Left lobe of liver (tissue), 2 donors: ENCODE measurements around the gene CD4. TPM values are rescaled to one million over a fixed set of nuclear protein-coding genes. Genes with fewer than 3 reads are reported as not detected.

Experiments used
- ATAC-seq: fragments of 200-7000 bp; cut with Tn5 transposase; one replicate; pipeline ENCODE4 v1.9.1; 2020; ENCODE audit warnings: mild to moderate bottlenecking, moderate library complexity
- DNase-seq: peaks from one replicate; pipeline ENCODE4 v3.0.0-alpha.2; 2020; ENCODE audit warnings: low spot score
- total RNA-seq: library from RNA; stranded (reverse); gene quantifications from one replicate; pipeline ENCODE4 v1.2.1, GENCODE V29; 2021
- donor health status: DM: no; HTN: no; CAD: no; lungs with moderate emphysema.
- donor health status: DM: no; HTN: yes; CAD: no.

The CD4 gene
- total RNA-seq, 1 donor from 2014 or later, result 22.7 TPM

GRCh38 chr12:6765048-6765633, 24.2 kb upstream of the CD4 start:
- no peak for DNase-seq

GRCh38 chr12:6765634-6766581, 23.4 kb upstream of the CD4 start, which contains the start of gene PTMS:
PTMS (plus strand) TSS chr12:6766363; CDS start chr12:6766706, 343 bp downstream.
- peak; percentile 64 for ATAC-seq
- peak; percentile 94 for DNase-seq

More at GRCh38 chr12:6765048-6765633, 24.2 kb upstream of the CD4 start:
- ATAC-seq, result no peak

GRCh38 chr12:6766651-6767349, 22.5 kb upstream of the CD4 start:
- ATAC-seq (peak; percentile 42), DNase-seq (peak; percentile 80)

DNA sequence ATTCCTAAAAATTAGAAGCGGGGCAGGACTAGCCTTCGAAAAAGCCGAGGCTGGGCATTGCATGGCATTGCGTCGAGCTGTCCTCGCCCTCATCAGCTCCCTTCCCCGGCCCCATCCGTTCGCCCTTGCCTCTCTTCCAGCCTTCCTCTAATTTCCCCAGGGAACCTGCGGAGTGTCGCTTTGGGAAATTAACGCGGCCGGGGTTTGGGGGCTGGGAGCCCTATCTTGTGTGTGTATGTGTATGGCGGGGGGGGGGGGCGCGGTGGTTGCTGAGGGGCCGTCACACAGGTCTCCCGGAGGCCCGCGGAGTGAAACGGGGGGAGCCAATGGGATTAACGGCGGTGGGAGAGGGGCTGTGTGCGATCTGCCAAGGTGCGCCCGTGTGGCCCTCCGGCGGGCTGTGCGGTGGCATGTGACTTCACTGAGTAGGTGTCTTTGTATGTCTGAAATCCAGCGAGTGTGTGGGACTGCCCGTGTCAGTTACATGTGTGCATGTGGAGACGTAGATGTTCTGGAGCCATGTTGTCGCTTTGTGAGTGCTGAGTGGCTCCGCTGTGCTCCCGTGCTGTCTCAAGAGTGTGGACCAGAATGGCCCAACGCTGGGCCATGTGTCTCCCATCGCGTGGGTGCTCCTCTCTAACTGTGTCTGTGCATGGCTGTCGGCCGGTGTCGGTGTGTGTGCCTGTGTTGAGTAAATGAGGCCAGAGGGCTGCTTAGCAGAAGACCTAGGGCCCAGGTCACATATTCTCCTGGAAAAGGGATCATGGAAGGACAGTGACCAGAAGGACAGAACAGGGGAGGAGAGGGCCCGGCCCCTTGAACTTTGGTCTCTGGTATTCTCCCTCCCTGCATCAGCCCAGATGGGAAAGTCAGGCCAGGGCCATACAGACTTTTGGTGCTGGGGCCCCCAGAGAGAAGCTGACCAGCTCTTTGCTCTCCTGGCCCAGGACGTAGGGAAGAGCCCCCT, 21.7 kb upstream of the CD4 start:
- DNase-seq (peak; percentile 88), ATAC-seq (peak; percentile 45)

DNA sequence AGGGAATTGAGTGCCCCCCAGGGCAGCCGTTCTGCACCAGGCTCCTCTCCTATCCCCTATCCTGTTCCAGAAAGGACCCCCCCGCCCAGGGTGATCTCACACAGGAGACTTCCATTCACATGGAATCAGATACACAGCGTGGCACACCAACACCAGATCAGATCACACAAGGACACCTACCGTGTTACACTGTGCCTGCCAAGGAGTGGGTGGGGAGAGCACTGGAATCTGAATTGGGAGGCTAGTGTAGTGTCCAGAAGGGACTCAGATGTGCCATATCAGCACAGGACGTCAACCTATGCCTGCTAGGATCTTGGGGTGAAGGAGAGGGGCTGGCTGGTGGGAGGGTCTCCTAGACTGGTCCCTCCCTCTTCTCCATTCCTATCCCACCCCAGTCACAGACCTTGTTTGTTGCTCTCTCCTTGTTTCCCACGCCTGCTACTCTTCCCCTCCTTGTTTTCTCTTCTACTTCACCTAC, 20.9 kb upstream of the CD4 start:
- ATAC-seq (peak; percentile 4), DNase-seq (no peak)

- DNase-seq (no peak), ATAC-seq (no peak)
These were observed 20.3 kb upstream of the CD4 start for GRCh38 chr12:6768990-6769389.

GRCh38 chr12:6769666-6770065, 19.7 kb upstream of the CD4 start:
- DNase-seq, result no peak
- no peak for ATAC-seq

DNA sequence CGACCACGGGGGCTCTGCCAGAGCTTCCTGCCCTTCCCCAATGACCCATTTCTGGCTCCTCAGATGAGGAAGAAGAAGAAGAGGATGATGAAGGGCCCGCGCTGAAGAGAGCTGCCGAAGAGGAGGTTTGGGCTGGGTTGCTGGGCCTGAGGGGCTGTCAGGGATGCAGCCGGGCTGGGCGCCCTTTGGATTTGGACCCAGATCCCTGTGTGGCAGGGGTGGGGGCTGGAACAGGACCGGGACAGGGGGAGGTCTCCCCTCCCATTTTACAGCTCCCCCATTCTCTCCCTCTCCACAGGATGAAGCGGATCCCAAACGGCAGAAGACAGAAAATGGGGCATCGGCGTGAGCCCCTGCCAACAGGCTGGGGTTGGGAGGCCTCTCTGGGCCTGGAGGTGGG, 19.2 kb upstream of the CD4 start:
- DNase-seq, result no peak
- ATAC-seq, result no peak

DNA sequence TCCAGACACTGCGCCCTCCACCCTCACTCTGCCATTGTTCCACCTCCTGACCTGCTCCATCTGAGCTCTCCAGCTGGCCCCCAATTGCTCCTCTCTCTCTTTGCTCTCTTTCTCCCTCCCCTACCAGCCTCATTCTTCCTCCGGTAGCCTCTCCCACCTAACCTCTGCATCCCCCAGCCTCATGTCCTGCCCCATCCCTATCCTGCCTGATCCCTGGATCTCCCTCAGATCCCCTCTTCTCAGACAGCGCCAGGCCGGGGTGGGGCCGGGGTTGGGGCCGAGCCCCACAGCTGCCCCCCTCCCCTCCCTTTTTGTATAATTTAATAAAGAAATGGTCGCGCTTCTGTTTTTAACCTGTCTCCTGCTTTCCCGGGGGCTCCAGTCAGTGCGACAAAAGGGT, 18.7 kb upstream of the CD4 start:
- ATAC-seq (no peak), DNase-seq (no peak)

- DNase-seq (no peak), ATAC-seq (no peak)
These were observed 18.2 kb upstream of the CD4 start for GRCh38 chr12:6771091-6771495.

GRCh38 chr12:6771509-6772330, 17.6 kb upstream of the CD4 start:
- no peak for DNase-seq
- no peak for ATAC-seq

DNA sequence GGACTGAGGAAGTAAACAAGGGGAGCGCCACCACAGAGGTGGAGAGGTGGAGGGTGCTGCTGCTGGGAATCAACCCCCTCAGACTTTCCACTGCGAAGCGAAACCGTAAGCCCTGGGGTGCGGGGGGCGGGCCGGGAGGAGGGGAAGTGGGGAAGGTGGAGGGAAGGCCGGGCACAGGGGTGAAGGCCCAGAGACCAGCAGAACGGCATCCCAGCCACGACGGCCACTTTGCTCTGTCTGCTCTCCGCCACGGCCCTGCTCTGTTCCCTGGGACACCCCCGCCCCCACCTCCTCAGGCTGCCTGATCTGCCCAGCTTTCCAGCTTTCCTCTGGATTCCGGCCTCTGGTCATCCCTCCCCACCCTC, 17.0 kb upstream of the CD4 start, which contains the start of gene LAG3:
Gene LAG3 (plus strand): TSS at position 190 of the 365 bp plus-strand sequence. CDS start 333 bp downstream, outside the sequence.
- DNase-seq (no peak), ATAC-seq (peak; percentile 12)

- DNase-seq (no peak), ATAC-seq (no peak)
These were observed 16.4 kb upstream of the CD4 start for GRCh38 chr12:6772726-6773589.

DNA sequence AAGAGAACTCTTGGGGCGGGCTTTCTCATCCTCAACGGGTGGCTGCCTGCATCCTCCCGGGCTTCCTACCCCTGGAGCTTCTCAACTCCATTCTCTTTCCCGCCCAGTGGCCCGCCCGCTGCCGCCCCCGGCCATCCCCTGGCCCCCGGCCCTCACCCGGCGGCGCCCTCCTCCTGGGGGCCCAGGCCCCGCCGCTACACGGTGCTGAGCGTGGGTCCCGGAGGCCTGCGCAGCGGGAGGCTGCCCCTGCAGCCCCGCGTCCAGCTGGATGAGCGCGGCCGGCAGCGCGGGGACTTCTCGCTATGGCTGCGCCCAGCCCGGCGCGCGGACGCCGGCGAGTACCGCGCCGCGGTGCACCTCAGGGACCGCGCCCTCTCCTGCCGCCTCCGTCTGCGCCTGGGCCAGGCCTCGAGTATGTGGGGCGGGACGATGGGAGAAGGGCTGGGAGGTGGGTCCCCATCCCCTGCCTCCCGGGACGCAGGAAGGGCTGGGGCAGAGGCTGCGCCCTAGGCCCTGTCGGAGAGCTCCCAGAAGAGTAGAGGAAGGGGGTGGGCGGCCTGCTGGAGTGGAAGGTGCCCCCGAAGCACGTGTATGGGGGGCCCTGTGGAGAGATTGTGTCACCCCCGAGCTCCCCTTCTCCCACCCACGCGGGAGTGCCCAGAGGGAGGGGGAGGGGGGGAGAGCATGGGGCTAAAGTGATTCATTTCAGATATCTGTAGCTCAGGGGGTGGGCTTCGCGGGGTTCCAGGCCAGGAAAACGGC, 15.6 kb upstream of the CD4 start:
- ATAC-seq (no peak), DNase-seq (no peak)

DNA sequence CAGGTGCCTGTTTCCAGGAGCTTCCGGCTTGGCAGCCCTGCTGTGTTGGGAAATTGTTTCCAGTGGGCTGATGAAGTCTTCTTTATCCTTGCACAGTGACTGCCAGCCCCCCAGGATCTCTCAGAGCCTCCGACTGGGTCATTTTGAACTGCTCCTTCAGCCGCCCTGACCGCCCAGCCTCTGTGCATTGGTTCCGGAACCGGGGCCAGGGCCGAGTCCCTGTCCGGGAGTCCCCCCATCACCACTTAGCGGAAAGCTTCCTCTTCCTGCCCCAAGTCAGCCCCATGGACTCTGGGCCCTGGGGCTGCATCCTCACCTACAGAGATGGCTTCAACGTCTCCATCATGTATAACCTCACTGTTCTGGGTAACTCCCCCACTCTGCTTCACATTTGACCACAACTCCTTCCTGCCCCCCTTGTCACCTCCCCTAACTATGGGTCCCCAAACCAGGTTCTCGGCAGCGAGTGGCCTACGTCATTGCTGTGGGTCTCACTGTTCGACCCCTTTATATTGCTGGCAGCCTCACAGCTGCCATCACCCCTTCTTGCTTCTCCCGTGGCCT, 14.7 kb upstream of the CD4 start:
- DNase-seq, result no peak
- ATAC-seq, result no peak

DNA sequence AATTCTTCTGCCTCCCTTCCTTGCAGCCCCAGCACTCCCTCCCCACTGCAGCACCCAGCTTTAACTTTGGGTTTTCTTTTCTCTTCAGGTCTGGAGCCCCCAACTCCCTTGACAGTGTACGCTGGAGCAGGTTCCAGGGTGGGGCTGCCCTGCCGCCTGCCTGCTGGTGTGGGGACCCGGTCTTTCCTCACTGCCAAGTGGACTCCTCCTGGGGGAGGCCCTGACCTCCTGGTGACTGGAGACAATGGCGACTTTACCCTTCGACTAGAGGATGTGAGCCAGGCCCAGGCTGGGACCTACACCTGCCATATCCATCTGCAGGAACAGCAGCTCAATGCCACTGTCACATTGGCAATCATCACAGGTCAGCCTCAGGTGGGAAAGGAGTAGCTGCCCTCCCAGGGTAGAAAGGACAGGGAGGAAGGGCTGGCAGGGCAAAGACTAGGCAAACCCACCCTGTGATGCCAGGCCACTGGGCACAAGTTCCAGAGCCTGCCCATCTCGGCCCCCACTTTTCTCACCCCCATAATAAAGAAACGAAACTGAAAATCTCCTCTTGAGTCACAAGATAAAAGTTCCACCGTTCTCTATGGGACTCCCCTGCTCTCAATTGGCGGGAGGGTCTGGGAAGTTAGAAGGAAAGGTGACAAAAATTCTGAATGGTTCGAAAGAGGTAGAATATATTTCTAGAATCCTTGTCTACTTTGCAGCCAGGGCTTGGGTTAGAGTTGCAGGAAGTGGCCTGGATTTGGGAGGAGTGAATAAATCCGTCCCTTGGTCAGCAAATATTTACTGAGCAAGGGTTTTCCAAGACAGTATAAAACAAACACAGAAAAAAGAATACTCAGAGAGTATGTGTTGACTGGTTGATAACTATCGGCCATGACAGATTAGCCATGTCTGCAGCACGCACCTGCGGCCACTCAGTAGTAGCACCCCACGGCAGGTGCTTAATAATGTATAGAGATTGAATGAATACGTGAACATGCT, 13.8 kb upstream of the CD4 start:
- no peak for DNase-seq
- ATAC-seq, result peak; percentile 19
